EL (cell line): ENCODE data around the gene ADAM33.

Experiments
- DNase-seq: peaks from one replicate; pipeline ENCODE4 v3.0.0-alpha.2; 2016

ADAM33 gene

GRCh38 chr20:3681931-3682781, at the start of gene ADAM33:
Gene ADAM33, minus strand, starts transcription at chr20:3682010. Its CDS starts 6 bp downstream, at chr20:3682004.
- DNase-seq = peak; percentile 52

GRCh38 chr20:3730803-3731672, 49.2 kb upstream of the ADAM33 start:
- no peak for DNase-seq

- no peak for DNase-seq
Measured at GRCh38 chr20:3729811-3730540, 48.2 kb upstream of the ADAM33 start.

- DNase-seq = no peak
Measured at GRCh38 chr20:3729378-3729777, 47.6 kb upstream of the ADAM33 start.

- no peak for DNase-seq
Measured at GRCh38 chr20:3728876-3729275, 47.1 kb upstream of the ADAM33 start.

GRCh38 chr20:3728354-3728753, 46.5 kb upstream of the ADAM33 start:
- no peak for DNase-seq

GRCh38 chr20:3727401-3728021, 45.7 kb upstream of the ADAM33 start:
- peak; percentile 58 for DNase-seq

GRCh38 chr20:3724356-3724755, 42.5 kb upstream of the ADAM33 start:
- no peak for DNase-seq

- DNase-seq = no peak
Measured at GRCh38 chr20:3723284-3723683, 41.5 kb upstream of the ADAM33 start.

GRCh38 chr20:3721912-3722311, 40.1 kb upstream of the ADAM33 start:
- DNase-seq = no peak

GRCh38 chr20:3720626-3721025, 38.8 kb upstream of the ADAM33 start:
- no peak for DNase-seq

- no peak for DNase-seq
Measured at GRCh38 chr20:3720068-3720467, 38.3 kb upstream of the ADAM33 start.

- DNase-seq = no peak
Measured at GRCh38 chr20:3719046-3719445, 37.2 kb upstream of the ADAM33 start.

GRCh38 chr20:3716195-3716834, 34.5 kb upstream of the ADAM33 start:
- DNase-seq = peak; percentile 55

- no peak for DNase-seq
Measured at GRCh38 chr20:3714092-3714491, 32.3 kb upstream of the ADAM33 start.

- DNase-seq = no peak
Measured at GRCh38 chr20:3712279-3712873, 30.6 kb upstream of the ADAM33 start, which contains the start of gene SIGLEC1. Gene SIGLEC1, minus strand, starts transcription at chr20:3712600. Its CDS starts 5,472 bp downstream, at chr20:3707128.

GRCh38 chr20:3711484-3711941, 29.7 kb upstream of the ADAM33 start:
- DNase-seq = no peak

- peak; percentile 63 for DNase-seq
Measured at GRCh38 chr20:3710703-3711483, 29.1 kb upstream of the ADAM33 start.

- no peak for DNase-seq
Measured at GRCh38 chr20:3710011-3710466, 28.2 kb upstream of the ADAM33 start.

GRCh38 chr20:3707508-3707899, 25.7 kb upstream of the ADAM33 start:
- DNase-seq = no peak
